Heart right ventricle (tissue), 16 donors: Measurements from ENCODE around the gene WAS. TPM values are rescaled to one million over a fixed set of nuclear protein-coding genes. Genes with fewer than 3 reads are reported as not detected.
"Not testable (repeated sequence)": the region's sequence is repeated elsewhere in the genome, so short reads cannot be mapped to it uniquely, and the experiment has no call there.

ENCODE experiments used
- ATAC-seq, 8 donors: fragments of 200-7000 bp; cut with Tn5 transposase; one replicate each; pipeline ENCODE4 v1.9.1; 2020; ENCODE audit warnings: mild to moderate bottlenecking in 8 of 8, moderate library complexity in 8 of 8, moderate number of reproducible peaks in 1 of 8
- DNase-seq, 2 donors: peaks; one replicate each; pipeline ENCODE4 v3.0.0-alpha.2; 2020
- H3K27ac ChIP-seq, 10 donors: fragments of 200-600 bp; sonication (generic) in 2 of 10; one replicate each; pipeline versions ENCODE4 v1.5.0 to v1.8.0; 2020 to 2022; ENCODE audit warnings: mild to moderate bottlenecking in 3 of 10
- H3K27me3 ChIP-seq, 7 donors: fragments of 200-600 bp; one replicate each; pipeline ENCODE4 v1.8.0; 2021 to 2022; ENCODE audit warnings: mild to moderate bottlenecking in 2 of 7
- H3K36me3 ChIP-seq, 9 donors: fragments of 200-600 bp; sonication (generic) in 1 of 9; one replicate each; pipeline versions ENCODE4 v1.5.0 to v1.8.0; 2020 to 2022; ENCODE audit warnings: mild to moderate bottlenecking in 2 of 9
- H3K4me1 ChIP-seq, 9 donors: fragments of 200-600 bp; sonication (generic) in 1 of 9; one replicate each; pipeline versions ENCODE4 v1.5.0 to v1.8.0; 2020 to 2022; ENCODE audit warnings: mild to moderate bottlenecking in 4 of 9
- H3K4me3 ChIP-seq, 10 donors: fragments of 200-600 bp; sonication (generic) in 2 of 10; one replicate each; pipeline versions ENCODE4 v1.5.0 to v1.8.0; 2020 to 2022; ENCODE audit warnings: mild to moderate bottlenecking in 7 of 10, moderate library complexity in 2 of 10
- H3K9me3 ChIP-seq, 11 donors: fragments of 200-600 bp in 10 of 11; sonication (generic) in 2 of 11; one replicate each; pipeline versions ENCODE4 v1.5.0 to v1.8.0; 2013 to 2022; ENCODE audit warnings: mild to moderate bottlenecking in 2 of 11, control low read depth in 1 of 11, moderate library complexity in 1 of 11
- CTCF ChIP-seq, 9 donors: fragments of 200-600 bp; sonication (generic) in 2 of 9; IDR thresholded peaks; one replicate each; pipeline versions ENCODE4 v1.5.0 to v1.8.0; 2021 to 2022; ENCODE audit warnings: antibody characterized with exemption in 9 of 9, mild to moderate bottlenecking in 5 of 9, moderate library complexity in 1 of 9
- WGBS, 2 donors: extraction: QIAGEN DNeasy Blood & Tissue Kit; methylation state at CpG; one replicate each; pipeline ENCODE4 v1.1.7; 2013; ENCODE audit warnings: inconsistent platforms in 1 of 2; 5-methylcytosine and 5-hydroxymethylcytosine counted together
- intact Hi-C, 10 donors: fragments of 100-400 bp; cut with DNase I; formaldehyde crosslinking; loops; one replicate each; pipeline versions ENCODE4 v1.11.1 to v1.14.2; 2022
- polyA plus RNA-seq, 2 donors: library from polyadenylated mRNA; stranded (reverse); fragments of 200-250 nt; gene quantifications; one replicate each; pipeline ENCODE4 v1.2.3, GENCODE V29; 2013
- total RNA-seq, 10 donors: library from RNA; stranded (reverse); fragmentation: NEBNext Ultra II Directional in 3 of 10; extraction: Animal tissue kit (Norgen Biotek cat#: 25700) in 3 of 10; gene quantifications; one replicate each; pipeline versions ENCODE4 v1.2.1 to v1.2.4, GENCODE V29; 2021 to 2023
- donor health status: Arrhythmogenic right ventricular cardiomyopathy.
- donor health status: ischemic (EF 13 %, LVEDD 7.1; RV severe dilation, severe dysfunction).
- donor health status: healthy with polysubstance abuse.
- donor health status: DM: no; HTN: yes; CAD: no.
- donor health status: DM: no; HTN: no; CAD: no.
- donor health status: ischemic (EF 25% LVEDD 6.9; RV normal size, moderate dysfunction).
- donor health status: ischemic (EF 25% LVEDD 5.7; RV mildly dilated, moderate dysfunction).
- donor health status: healthy.
- donor health status: DM: yes; HTN: yes; CAD: no.
- donor health status: Ischemic cardiomyopathy.
- donor health status: ischemic (EF 35%, LVEDD 5.7; RV mildly dilated, moderate dysfunction).
- donor health status: nonischemic (EF 11% LVEDD 7.7; RV severe dilation, severe dysfunction).
- donor health status: DM: yes; HTN: yes; CAD: no.
- donor health status: PGD.
- donor health status: ischemic (EF 29% LVEDD 5.4; RV normal size, mild dysfunction).
- donor health status: nonischemic (EF 23%, LVEDD 6.1; RV moderate dilation, normal function).

WAS gene
- total and polyA plus RNA-seq, 12 donors = 0.86 to 14.3 (median 1.8) TPM

GRCh38 chrX:48681539-48682183 is 1.9 kb upstream of the WAS start:
- intact Hi-C loops = no loop called here
- Histone ChIP-seq H3K27ac (peak overlapping the region in 1 of 10 donors; percentile 93), H3K4me3 (no peak overlapping the region), H3K9me3 (no peaks in the 10 kb centered on the region), H3K36me3 (no peaks in the 10 kb centered on the region), H3K27me3 (peaks cover 0 to 1% (median 0%) of the 10 kb centered on the region in 7 donors), H3K4me1 (peaks cover 0 to 35% (median 0%) of the 10 kb centered on the region in 9 donors)
- DNase-seq (no peak), ATAC-seq (no peak)
- TF ChIP-seq CTCF (IDR thresholded peaks at IDR 0.05) = no peak
- WGBS, 2 donors = 79 to 82% methylated on average over 10 of the region's 10 CpGs

- H3K9me3 ChIP-seq, H3K27me3 ChIP-seq, H3K36me3 ChIP-seq, DNase-seq, intact Hi-C loops: not testable (repeated sequence)
- ATAC-seq = peak in 6 of 8 donors; percentile 35 to 71 (median 64)
- H3K4me1 ChIP-seq = peaks cover 0 to 30% (median 0%) of the 10 kb centered on the region in 9 donors
- WGBS, 2 donors = 84 to 92% methylated on average over 12 of the region's 12 CpGs
- H3K27ac ChIP-seq = peak overlapping the region in 5 of 10 donors; percentile 15 to 93 (median 41)
- H3K4me3 ChIP-seq = peak overlapping the region in 1 of 10 donors; percentile 54
Measured at GRCh38 chrX:48682795-48683194, 804 bp upstream of the WAS start.

GRCh38 chrX:48684134-48684533 is 535 bp downstream of the WAS start:
- Histone ChIP-seq H3K4me3 (peak overlapping the region in 5 of 10 donors; percentile 11 to 54 (median 13)), H3K9me3 (no peaks in the 10 kb centered on the region), H3K27ac (peak overlapping the region in 2 of 10 donors; percentile 55 to 93), H3K4me1 (peaks cover 0 to 24% (median 0%) of the 10 kb centered on the region in 9 donors), H3K36me3 (peaks cover 0 to 7% (median 0%) of the 10 kb centered on the region in 9 donors), H3K27me3 (peaks cover 0 to 7% (median 0%) of the 10 kb centered on the region in 7 donors)
- WGBS, 2 donors = 76 to 86% methylated on average over 7 of the region's 7 CpGs
- intact Hi-C loops = no loop called here
- TF ChIP-seq CTCF (IDR thresholded peaks at IDR 0.05) = no peak
- ATAC-seq = no peak
- no peak for DNase-seq

- peak overlapping the region in 1 of 10 donors; percentile 93 for H3K27ac ChIP-seq
- no peak for TF ChIP-seq CTCF (IDR thresholded peaks at IDR 0.05)
- no peaks in the 10 kb centered on the region for H3K9me3 ChIP-seq
- peaks cover 0 to 19% (median 0%) of the 10 kb centered on the region in 9 donors for H3K4me1 ChIP-seq
- peaks cover 0 to 7% (median 0%) of the 10 kb centered on the region in 7 donors for H3K27me3 ChIP-seq
- 72 to 73% methylated on average over 12 of the region's 12 CpGs for WGBS, 2 donors
- H3K4me3 ChIP-seq = peak overlapping the region in 1 of 10 donors; percentile 54
- intact Hi-C loops = no loop called here
- DNase-seq (no peak), ATAC-seq (no peak)
- peaks cover 0 to 16% (median 0%) of the 10 kb centered on the region in 9 donors for H3K36me3 ChIP-seq
Measured at GRCh38 chrX:48685416-48685815, 1.8 kb downstream of the WAS start.
